Cerebellar cortex (tissue), 1 donor: Measurements from ENCODE around the gene FLRT3.

Experiments used
- DNase-seq: peaks from one replicate; pipeline ENCODE4 v3.0.0-alpha.2; 2015; ENCODE audit warnings: low spot score

The FLRT3 gene

DNA sequence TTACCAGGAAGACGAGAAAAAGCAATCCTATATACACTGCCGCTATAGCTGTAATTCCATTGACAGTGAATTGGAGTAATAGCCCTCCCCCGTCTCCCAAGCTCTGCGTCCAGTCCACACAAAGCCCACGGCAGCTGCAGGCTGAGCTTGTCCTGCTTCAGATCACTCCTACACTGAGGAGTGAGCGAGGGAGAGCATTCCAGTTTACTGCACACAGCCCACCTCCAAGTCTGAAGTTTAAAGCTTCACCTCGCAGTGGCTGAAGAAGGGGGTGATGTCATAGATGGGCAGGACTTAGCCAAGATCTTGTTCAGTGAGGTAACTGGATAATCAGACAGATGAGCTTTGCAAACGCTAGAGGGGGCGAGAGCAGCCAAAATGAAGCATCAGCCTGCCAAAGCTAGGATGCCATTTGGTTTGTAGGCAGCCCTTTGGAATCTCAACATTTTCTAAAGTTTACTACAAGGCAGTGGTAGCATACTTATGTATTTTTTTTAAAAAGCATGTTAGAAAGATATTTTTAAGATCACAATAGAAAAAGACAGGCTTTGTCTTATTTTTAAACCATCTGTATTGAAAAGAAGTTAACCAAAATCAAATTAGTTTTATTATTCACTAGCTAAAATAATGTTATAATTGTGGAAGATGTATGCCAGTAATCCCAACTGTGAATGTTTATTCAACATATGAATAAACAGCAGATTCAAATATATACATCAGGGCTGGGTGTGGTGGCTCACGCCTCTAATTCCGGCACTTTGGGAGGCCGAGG, at the start of gene FLRT3:
Gene FLRT3, minus strand, starts transcription at position 213 of the 772 bp plus-strand sequence. CDS start 10,106 bp downstream, outside the sequence.
- peak; percentile 99 for DNase-seq

DNA sequence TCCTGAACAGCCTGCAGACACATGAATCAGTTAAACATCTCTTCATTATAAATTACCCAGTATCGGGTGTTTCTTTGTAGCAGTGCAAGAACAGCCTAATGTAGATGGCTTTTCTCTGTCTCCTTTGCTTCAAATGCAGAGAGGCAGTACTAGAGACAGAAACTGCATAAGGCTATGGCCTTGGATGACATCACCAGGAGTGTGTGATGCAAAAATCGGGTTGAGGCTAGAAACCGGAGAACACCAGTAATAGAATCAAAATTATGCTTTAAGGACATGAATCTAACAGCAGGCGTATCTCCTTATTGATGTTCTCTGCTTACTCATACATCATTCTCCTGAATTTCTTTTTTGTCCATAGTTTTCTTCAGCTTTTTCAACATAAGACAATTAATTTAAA, 49.3 kb upstream of the FLRT3 start:
- DNase-seq = no peak

DNA sequence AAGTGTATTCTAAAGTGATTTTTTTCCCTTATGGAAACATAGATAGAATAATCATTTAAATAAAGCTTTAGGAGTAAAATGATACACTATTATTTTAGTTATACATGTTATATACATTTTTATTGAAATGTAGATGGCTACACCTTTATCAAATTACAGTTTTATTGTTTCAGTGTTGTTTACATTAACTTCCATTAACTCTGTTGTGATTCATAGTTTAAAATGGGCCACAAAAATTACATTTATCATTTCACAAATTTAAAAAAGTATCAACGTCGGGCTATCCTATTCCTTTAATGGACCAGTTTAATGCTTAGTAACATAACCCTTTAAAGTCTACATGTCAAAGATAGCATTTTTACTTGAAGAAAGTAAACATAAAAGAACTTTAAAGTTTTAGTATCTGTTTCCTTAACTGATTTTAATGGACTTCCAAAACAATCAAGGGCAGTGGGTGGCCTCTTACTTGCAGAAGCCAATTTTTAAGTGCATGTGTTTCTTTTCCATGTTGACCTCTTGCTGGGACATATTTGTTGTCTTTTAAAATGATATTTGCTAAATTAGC, 47.8 kb upstream of the FLRT3 start:
- DNase-seq = no peak

DNA sequence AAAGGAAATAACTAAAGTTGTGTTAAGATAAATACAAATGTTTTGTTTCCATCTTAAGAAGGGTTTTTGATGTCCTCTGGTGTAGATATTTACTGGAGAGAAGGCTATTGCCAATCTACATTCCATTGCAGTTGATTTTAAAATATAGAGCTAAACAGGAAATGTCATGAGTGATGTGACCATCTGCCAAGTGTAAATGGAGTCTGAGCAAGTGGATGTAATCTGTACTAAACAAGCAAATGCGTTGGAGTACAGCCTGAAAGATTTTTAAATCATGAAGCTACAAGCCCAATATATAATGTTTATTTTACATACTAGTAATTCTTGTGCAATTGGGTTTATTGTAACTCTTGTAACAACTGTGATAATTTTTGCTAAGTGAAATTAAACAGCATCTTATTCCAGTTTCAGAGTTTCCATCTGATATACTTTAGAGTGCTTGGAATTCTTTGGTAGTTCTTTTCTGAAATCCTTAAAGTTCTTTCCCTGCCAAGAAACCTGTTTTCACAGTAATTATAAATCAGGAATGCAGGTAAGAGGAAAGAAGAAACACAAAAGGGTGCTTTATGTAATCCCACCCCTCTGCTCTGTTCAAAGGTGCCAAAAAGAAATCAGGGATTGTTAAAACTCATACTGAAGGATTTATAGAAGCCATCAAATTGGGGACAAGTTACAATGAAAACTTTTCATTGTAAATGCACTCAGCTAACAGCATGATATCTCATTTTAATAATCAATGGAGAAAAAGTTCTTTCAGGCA, 47.2 kb upstream of the FLRT3 start:
- peak; percentile 14 for DNase-seq

DNA sequence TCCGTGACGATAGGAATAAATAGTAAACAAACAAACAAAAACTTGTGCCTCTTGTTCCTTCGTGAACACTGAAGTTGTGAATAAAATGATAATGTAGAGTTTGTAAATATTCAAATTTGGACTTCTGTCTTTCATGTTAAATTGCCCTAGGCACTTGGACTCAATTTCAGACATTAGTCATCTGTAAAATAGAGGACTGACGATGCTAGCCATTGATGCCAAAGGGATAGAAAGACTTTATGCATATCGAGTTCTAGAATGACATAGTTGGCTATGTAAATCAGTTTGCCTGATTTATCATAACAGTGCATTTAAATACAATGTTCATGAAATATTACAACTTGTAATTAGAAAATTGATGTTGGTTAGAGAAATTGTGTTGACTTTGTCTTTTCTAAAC, 45.9 kb upstream of the FLRT3 start:
- DNase-seq = no peak

DNA sequence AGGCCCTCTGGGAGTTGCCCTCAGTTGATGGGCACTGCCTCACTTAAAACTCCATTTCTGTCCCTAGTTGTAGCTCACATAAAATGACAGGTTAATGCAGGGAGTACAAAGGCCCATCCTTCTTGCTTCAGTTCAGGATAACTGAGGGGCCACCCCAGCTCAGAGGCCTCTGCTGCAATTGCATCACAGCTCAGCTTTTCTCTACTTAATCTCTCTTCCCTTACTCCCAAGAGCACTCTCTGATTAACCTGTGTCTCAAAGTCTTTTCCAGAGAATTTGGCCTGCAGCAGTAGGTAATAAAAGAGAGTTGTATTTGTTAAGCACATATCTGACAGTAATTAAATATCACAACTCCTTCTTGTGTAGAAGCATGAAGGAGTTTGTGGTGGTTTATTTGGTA, 40.9 kb upstream of the FLRT3 start:
- no peak for DNase-seq

DNA sequence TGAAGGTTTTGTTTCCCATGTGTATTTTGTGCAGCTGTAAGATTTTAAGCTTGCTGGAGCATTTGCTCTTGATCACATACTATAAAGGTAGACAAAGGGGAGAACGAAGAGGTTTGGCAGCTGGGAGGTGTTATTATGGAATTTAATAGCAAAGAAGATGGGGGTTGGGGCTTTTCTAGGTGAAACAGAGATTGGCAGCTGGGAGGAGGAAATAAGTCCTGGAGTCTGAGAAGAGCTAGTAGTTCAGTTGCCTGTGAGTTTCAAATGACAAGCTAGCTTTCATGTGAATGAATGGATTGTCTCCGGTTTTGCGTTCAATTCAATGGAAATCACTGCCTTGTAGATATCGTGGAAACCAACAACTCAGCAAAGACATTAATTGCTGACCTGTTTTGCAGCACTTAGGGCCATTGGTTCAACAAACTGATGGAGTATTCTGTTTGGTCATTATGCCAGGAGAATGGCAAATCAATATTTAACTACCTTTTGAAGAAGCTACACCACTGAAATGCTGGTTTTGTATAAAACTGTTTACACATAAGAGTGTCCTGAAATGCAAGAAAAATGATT, 38.1 kb upstream of the FLRT3 start:
- no peak for DNase-seq

DNA sequence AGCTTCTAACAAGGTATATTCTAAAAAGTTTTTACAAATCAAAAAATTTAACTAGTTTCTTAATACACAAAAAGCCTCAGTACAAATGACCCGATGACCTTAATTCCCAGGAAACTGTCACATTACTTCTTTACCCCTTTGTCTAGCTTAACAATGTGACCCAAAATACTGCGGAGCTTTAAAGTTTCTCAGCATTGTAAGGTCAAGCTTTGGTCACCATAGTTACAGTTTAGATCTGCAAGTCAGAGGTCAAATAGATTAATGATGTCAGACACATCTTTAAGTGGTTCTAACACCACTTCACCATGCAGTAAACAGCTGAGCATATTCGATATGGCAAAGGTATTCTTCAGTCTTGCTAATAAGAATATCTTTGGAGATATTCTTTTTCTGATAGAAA, 36.8 kb upstream of the FLRT3 start:
- no peak for DNase-seq

DNA sequence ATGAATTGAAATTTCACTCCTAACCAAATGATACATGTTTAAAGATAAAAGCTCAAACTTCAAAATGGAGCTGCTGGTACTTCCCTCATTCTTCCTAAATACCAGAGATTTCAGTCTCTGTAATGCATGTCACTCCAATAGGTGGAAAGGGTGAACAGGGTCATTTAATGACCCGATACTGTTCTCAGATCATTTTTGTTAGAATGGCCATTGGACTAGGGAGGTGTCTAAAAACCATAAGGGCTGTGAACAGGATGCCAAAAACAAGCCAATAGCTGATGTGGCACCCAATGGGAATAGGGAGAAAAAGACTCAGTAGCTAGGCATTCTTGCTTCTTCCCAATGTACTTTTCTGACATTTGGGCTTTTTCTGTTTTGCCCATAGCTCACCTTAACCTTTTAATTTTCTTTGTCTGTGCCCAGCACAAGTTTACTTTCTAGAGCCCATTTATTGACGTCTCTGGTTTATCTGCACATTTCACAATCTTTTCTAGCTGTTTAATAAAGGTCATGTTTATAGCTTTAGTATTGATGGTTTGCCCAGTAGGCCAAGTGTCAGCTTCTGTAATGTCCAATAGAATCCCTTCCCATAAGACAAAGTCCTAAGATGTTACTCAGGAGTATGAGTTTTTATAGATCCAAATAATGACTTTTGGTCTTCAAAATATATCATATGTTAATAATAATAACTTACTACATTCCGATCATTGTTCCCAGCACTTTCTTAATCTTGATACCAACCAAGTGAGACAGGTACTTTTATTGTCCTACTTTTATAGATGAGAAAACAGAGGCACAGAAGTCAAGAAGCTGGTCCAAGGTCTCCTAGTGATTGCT, 24.3 kb upstream of the FLRT3 start:
- DNase-seq = no peak

DNA sequence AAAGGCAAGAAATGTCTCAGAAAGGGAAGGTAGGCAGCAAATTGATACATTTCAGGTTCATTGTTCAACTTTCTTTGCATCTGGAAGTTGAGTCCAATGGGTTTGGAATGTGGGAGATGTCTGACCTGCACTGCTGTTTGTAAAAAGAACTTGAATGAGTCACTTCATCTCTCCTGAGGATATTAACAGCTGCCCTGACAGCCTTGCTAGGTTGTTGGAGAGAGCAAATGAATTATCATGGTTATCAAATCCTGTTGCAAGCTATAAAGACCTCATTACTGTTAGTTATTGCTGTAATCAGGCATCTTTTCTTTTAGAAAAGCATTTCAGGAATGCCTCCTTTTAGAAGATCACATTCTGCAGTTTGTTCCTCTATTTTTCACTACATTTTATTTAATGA, 23.0 kb upstream of the FLRT3 start:
- no peak for DNase-seq

DNA sequence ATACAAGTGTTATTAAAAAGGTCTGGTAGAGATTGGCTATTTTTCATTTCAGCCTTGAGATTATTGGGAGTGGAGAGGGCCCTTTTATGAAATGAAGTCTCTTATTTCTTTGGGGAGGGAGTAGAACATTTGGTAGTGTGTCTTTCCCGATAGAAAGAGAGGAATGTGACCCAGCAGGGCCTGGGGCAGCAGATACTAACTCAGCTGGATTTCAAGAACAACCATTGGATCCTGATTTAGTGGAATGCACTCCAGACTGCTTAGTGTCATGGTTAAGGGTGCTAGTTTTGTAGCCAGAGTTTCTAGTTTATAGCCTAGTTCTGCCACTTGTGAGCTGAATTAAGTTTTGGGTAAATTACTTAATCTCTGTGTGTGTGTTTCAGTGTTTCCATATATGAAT, 18.4 kb upstream of the FLRT3 start:
- DNase-seq = no peak

DNA sequence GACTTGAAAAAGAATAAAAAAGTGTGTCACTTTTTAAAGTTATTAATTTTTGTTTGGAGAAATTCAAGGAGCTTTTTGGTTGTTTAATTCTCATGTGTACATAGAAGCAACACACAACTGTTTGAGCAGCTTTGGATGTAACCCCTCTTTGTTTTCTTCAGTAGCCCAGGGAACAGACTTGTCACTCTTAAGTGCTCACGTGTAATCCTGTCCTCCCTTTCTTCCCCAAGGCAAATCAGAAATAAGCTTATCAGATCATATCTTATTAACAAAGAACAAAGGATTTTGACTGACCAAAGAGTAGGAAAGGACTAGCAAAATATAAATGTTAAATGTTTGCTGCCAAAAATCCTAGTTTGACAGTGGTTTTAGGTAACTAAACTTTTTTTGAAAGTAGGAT, 7.3 kb upstream of the FLRT3 start:
- no peak for DNase-seq

DNA sequence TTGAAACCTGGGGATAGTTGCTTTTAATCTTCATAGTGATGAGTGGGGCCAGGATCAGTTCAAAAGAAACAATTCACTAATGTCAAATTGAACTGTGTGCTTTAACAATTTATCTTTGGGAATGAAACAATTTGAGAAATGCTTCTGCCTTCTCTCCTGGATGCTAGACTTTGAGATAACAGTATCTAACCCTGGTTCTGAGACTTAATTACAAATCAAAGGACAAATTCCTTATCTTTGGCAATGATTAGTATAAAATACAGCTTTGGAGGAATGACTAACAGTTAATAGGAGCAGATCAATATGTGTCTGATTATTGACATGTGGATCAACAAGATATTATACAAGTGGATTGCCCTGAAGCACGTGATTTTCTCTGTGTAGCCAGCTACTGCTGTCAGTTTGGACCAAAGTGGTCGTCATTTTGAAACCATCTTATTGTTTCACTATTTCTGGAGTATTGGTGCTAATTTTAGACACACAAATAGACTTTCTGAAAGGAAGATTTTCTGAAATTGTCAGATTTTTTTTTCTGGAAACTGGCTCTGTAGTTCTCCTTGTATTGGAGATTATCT, 6.2 kb upstream of the FLRT3 start:
- no peak for DNase-seq

DNA sequence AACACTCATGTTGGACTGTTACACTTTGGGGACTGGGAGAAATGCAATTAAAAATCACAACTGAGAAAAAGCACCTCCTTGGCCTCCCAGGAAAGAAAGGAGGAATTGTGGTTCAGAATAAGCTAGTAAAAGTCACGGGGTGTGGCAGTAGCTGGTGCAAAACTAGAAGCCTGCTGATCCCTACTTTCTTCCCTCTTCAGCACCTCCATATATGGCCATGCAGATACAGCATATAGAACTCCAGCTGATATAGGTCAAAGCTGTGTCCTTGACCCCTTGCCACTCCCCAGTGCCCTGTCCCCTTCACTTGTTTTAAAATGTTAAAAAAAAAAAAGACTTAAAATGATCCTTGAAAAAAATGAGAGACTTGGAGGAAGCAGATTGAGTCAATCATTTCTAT, 5.5 kb upstream of the FLRT3 start:
- no peak for DNase-seq

DNA sequence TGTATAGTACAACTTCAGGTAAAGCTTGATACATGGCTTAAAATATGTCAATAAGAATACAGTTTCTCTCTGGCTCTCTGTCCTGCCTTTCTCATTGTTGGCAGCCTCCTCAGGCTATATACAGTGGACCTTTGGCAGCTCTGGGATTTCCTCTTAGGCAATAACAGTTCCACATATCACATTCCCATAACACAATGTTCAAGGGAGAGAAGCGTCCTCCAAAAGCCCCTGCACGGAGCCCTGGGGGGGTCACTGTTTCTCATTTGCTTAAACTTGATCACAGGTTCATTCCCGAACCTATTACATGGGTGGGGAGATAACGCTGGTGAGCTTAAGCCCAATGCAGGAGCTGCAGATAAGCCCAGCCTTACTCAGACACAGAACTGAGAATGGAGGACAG, 4.4 kb upstream of the FLRT3 start:
- DNase-seq = no peak

DNA sequence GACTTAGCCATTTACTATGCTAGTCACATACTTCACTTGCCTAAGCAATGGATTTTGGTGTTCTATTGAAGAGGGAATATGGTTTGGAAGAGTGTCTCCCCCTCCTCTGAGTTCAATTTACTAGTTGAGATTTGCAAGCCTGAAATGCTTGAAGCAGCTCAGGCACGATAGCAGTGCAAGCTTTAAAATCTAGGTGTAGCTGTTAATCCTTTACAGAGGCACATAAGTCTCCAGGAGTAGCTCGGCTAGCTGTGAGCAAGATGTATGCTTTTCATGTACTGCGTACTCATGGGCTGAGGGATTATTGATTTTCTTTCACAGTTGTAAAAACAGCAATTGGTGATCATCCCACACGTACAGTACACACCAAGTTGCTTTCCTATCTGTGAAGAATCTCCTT, 726 bp downstream of the FLRT3 start:
- peak; percentile 81 for DNase-seq

DNA sequence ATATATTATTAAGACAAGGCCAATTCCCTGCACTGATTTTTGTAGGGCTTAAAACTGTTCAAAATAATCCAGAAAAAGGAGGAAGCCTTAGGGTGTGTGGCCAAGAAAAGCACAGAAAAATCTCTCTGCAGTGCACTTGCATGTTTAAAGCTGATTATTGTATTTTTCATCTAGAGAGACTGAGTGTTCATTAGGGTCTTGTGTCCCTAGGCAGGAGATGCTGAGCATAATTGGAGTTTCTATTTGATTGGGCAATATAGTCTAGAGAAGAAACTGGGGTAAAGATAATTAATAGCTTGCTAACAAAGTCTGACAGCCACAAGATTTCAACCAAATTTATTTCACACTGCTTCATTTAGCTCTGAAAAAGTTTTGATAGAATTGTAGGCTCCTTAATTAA, 2.4 kb downstream of the FLRT3 start:
- peak; percentile 36 for DNase-seq

DNA sequence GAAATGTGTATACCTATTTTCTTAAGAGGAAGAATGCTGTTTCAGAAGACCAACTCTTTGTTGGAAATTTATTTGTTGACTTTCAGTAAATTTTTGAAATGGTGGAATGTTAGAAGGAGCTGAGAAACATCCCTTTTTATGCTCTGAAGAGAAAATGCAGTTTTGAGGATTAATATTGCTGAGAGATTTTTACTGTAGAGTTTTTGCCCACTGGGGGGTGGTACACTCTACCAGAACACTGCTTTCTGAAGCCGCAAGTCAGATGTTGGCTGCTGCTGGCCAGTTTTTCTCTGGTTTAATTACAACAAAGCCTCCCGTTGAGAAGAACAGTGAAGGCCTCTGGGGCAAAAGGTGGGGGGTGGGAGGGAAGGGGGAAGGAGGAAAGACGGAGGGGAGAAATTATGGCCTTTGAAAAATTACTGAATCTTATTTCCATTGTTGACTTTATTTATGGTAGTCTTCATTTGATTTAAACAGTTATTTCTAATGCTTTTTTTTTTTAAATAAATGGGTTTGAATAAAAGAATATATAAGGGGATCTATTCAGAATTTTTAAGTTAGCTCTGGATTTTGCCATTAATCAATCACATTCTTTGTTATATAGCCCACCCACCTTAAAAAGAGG, 3.0 kb downstream of the FLRT3 start:
- DNase-seq = peak; percentile 77

DNA sequence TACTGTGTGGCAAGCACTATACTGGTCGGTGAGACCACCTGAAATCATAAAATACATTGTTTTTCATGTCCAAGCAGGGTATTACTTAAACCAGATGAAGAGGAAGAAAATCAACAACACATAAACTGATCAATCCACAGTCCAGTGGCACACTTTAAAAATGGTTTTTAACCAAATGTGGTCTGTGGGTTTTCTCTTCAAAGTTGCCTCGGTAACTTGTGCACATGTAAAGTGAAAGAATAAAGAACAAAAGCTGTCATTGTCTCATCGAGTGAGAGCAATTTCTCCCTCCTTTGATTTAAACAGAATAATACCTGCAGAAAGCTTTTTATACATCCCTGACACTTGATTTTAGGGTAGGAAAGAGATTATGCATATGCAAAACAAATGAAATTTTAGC, 3.7 kb downstream of the FLRT3 start:
- DNase-seq = peak; percentile 45

DNA sequence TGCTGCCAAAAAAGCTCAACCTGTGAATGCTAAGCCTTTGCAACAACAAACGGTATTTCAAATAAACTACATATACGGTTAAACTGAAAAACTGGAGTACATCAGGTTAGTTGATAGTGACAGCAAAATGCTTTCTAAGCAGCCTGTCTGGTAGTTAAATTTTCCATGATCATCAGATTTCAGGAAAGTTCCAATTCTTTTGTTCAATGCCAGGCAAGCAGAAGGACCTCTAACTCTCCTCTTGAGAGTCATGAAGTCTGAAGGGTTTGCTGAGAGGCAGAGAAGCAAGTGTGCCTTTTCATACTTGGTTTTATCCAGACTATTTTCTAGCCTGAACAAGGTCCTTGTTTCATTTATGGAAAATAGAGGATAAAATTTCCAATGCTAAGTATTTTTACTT, 4.5 kb downstream of the FLRT3 start:
- DNase-seq = peak; percentile 58

DNA sequence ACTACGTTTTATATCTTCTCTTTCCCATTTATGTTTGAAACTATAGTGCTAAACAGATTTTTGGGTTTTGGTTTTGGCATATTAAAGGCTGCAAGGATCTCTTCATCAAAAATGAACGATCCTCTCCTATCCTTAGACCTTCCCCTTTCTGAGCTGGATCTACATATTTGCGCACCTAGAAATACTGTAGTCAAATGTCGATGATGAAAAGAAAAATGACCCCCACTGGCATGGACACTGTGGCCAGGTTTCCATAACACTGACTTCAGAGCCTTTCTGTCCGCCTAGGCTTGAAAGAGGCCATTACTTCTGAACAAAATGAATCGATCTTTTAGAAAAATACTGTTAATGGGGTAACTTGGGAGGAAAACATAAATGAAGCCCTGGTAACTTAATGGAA, 5.8 kb downstream of the FLRT3 start:
- DNase-seq = peak; percentile 81
